Stimulated activated CD8-positive, alpha-beta memory T cell treated with anti-CD3 and anti-CD28 coated beads, Interleukin-15, amount 100 ng/mL, for 1 hour (primary cell): ENCODE measurements around the gene ZNF665.
A peak's percentile ranks its signal among the peaks of the same experiment; 100 is the strongest.
"Not testable (repeated sequence)": the region's sequence is repeated elsewhere in the genome, so short reads cannot be mapped to it uniquely, and the experiment has no call there.

Experiments
- DNase-seq: peaks from one replicate; pipeline ENCODE4 v3.0.0-alpha.2; 2020; ENCODE audit warnings: low read depth

ZNF665 gene

DNA sequence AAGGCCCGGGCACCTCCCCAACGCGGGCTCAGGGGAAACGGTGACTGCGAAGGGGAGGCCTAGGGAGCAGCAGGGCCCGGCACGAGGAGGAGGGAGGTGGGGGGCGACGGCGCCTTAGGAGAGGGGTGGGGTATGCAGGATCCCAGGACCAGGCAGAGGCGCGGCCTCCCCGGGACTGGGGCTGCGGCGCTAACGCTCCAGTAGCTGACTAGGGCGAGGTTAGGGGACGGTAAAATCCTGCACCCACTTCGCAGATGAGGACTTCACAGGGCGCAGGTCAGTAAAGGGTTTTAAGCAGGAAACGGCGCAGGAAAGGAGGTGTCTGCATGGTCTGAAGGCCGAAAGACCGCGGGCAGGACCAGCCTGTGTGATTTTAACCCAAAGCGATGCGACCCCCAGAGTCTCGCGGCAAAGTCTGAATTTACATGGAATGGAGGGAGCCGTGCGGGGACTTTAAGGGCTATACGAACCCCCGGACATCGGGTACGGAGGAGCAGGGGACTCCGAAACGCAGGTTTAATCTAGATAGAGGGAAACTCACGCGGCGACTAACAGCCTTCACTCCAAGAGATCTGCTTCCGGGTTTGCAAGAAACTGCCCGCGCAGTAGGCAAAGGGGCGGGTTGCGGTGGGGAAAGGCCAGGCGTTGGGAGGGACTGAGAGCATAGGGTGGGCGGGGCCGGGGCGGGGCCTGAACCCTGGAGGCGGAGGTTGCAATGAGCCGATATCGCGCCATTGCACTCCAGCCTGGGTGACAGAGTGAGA is at the start of gene ZNF665:
TSS of gene ZNF665 (minus strand) at position 588 of the 764 bp plus-strand sequence. CDS start 10,460 bp downstream, outside the sequence.
- DNase-seq: peak; percentile 55

DNA sequence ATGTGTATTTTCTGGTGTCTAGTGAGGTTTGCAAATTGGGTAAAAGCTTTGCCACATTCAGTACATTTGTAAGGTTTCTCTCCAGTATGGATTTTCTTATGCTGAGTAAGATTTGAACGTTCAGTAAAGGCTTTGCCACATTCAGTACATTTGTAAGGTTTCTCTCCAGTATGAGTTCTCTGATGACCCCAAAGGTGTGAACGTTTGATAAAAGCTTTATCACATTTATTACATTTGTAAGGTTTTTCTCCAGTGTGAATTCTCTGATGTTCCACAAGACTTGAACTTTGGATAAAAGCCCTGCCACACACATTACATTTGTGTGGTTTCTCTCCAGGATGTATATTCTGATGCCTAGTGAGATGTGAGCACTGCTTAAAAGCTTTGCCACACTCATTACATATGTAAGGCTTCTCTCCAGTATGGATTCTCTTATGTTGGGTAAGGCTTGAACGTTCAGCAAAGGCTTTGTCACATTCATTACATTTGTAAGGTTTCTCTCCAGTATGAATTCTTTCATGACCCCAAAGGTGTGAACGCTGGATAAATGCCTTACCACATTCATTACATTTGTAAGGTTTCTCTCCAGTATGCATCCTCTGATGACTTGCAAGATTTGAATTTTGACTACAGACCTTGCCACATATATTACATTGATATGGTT is 44.1 kb upstream of the ZNF665 start:
- DNase-seq: no peak

DNA sequence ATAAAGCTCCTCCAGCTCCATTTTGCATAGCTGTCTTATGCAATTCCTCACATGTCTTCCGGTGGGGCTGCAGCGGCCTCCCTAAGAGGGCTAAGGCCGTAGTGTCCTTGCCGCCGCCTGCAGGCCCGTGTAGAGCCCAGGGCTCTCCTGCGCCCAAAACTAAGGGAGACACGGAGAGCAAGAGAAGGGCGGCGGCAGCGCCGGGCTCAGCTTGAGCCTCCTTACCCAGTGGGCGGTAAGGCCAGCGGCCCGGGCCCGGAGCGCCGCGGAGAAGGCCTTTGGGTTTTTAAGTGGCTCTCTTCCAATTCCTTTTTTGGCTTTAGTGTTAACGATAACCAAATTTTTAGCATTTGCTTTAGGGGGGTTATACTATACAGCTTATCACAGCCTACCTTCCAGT is 31.4 kb upstream of the ZNF665 start:
- no peak for DNase-seq

DNA sequence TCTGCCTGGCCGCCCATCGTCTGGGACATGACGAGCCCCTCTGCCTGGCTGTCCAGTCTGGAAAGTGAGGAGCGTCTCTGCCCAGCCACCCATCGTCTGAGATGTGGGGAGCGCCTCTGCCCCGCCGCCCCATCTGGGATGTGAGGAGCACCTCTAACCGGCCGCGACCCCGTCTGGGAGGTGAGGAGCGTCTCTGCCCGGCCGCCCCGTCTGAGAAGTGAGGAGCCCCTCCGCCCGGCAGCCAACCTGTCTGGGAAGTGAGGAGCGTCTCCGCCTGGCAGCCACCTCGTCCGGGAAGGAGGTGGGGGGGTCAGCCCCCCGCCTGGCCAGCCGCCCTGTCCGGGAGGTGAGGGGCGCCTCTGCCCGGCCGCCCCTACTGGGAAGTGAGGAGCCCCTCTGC is 29.6 kb upstream of the ZNF665 start:
- DNase-seq: not testable (repeated sequence)

DNA sequence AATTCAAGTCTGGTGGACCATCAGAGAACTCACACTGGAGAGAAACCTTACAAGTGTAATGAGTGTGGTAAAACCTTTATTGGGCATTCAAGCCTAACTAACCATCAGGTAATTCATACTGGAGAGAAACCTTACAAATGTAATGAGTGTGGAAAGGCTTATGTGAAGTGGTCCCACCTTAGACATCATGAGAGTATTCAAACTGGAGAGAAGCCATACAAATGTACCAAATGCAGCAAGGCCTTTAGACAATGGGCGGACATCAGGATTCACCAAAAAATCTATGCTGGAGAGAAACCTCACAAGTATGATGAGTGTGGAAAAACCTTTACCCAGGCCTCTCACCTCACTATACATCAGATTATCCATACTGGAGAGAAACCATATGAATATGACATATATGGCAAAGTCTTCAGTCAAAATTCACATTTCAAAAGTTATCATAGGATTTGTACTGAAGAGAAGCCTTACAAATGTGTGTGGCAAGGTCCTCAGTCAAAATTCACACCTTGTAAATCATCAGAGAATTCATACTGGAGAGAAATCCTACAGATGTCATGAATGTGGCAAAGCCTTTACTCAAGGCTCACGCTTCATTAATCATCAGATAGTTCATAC is 19.7 kb upstream of the ZNF665 start:
- DNase-seq: no peak

DNA sequence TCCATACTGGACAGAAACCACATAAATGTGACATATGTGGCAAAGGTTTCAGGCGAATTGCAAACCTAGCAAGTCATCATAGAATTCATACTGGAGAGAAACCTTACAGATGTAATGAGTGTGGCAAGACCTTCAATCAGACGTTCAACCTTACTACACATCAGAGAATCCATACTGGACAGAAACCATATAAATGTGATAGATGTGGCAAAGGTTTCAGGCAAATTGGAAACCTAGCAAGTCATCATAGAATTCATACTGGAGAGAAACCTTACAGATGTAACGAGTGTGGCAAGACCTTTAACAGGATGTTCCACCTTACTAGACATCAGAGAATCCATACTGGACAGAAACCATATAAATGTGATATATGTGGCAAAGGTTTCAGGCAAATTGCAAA is 18.4 kb upstream of the ZNF665 start:
- not testable (repeated sequence) for DNase-seq

DNA sequence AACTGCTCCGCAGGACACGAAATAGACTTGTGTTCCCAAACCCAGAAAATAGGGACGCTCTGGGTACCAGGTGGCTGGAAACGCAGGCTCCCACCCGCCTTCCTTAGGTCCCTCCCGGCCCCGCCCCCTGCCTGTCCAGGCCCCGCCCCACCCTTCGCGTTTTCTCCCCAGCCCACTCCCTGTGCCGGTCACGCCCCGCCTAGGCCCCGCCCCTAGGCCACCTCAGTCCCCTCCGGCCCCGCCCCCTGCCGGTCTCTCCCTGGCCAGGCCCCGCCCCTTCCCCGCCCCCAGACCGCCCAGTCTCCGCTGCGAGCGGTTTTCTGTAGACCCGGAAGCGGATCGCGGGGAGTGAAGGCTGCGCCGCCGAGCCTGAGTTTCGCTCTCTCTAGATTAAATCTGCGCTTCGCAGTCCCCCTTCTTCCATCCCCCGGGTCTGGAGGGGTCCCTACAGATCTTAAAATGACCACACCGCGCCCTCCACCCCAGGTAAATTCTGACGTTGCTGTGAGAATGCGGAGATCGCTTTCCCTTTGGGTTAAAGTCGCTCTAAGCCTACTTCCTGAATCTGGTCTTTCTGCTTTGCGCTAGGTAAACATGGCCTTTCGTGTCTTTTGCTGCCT is 3.7 kb upstream of the ZNF665 start:
- peak; percentile 98 for DNase-seq

DNA sequence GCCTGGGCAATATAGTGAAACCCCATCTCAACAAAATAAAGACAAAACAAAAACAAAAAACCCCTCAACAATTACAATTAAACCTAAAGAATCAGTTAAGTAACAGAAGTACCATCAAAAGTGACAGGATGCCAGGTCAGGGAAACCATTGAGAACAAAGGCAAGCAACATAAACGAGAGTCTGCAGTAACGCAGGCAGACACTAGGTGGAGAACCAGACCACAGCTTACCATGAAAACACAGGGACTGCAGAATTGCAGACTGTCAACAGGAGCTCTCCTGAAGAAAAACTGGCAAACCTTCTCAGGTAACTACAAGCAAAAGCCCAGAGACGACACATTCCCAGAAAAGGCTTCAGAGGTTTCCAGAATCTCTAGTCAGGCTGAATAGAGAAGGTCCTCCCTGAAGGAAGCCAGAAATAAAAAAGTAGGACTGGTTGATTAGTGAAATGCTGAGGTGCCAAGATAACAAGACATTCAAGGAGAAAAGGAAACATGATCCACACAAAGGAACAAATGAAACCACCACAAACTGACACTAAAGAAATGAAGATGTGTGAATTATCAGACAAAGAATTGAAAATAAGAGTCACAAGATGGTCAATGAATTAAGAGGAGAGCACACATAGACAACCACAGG is 2.2 kb upstream of the ZNF665 start:
- DNase-seq: peak; percentile 60

DNA sequence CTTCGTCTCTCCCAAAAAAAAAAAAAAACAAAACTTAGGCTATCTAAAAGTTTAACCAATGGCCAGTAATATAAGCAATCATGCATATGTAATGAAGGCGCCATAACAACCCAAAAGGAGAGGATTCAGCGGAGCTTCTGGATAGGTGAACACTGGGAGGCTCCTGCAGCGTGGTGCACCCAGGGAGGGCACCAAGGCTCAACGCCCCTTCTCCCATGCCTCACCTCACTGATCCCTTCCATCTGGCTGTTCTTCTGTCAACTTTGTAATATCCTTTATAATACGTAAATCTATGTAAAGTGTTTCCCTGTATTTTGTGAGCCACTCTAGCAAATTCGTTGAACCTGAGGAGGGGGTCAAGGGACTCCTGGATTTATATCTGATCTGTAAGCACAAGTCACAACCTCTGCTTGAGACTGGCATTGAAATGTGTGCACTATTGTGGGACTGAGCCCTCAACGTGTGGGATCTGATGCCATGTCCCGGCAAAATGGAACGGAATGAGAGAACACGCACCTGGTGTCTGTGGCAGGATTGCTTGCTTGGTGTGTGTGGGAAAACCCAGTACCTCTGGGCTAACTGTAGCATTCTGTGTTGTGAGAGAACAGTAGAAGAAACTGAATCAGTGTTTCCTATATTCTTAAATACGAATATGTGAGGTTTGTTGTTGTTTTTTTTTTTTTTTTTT is 521 bp upstream of the ZNF665 start:
- DNase-seq: no peak

DNA sequence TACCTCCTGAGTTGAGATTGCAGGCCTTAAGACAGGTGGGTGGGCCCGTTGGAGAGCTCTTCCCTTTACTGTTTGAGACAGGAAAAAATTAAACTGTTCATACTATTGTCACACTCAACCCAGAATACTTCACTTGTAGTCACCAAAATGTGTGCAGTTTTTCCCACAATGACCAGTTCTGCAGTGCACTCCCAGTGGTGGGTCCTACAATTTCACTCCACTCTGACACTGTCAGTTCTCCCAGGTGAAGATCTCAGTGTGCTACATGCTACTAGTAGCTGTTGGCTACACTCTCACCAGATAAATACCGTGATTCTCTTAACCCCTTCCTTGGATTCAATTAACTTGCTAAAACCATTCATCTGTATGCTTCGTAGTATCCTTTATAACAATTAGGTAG is 2.9 kb downstream of the ZNF665 start:
- DNase-seq: no peak

DNA sequence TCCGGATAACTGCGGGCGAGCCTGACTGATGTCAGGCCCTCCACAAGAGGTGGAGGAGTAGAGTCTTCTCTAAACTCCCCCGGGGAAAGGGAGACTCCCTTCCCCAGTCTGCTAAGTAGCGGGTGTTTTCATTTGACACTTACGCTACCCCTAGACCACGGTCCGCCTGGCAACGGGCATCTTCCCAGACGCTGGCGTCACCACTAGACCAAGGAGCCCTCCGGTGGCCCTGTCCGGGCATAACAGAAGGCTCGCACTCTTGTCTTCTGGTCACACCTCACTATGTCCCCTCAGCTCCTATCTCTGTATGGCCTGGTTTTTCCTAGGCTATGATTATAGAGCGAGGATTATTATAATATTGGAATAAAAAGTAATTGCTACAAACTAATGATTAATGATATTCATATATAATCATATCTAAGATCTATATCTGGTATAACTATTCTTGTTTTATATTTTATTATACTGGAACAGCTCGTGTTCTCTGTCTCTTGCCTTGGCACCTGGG is 3.4 kb downstream of the ZNF665 start:
- not testable (repeated sequence) for DNase-seq

DNA sequence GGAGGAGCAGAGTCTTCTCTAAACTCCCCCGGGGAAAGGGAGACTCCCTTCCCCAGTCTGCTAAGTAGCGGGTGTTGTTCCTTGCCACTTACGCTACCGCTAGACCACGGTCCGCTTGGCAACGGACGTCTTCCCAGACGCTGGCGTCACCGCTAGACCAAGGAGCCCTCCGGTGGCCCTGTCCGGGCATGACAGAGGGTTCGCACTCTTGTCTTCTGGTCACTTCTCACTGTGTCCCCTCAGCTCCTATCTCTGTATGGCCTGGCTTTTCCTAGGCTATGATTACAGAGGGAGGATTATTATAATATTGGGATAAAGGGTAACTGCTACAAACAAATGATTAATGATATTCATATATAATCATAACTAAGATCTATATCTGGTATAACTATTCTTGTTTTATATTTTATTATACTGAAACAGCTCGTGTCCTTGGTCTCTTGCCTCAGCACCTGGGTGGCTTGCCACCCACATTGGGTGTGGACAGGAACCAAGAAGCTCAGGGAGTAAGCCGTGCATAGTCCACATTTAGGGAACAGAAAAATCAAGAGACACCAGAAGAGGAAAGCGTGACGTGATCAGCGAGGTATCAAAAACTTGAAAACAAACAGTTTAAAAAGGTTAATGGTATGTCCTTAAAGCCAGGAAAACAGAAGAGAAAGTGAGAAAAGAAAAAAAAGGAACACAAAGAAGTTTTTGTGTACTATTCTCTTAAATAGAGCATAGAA is 7.8 kb downstream of the ZNF665 start:
- DNase-seq: not testable (repeated sequence)

DNA sequence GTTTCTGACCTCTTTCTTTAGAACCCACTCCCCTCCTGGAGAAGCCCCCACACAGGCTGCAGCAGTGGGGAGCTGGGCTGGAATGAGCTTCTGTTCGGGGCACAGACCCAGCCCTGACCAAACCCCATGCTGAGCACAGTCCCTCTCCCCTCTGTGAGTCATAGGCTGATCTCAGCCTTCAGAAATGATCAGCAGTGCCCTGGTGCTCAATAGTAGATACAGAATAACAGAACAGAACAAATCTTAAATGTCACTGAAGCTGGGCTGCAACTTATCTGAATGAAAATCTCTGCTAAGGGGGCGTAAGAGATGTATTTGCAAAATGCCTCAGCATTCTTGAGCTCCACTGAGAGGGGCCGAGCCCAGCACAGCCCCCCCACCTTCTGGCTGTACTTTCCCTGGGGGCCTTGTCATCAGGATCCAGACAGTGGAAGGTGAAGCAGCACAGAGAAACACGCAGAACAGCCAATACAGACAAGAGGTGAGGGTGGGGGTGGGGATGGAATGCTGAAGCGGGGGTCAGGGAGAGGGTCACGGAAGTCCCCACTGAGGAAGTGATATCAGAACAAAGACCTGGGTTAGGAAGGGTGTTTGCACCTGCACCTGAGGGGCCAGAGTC is 9.9 kb downstream of the ZNF665 start:
- no peak for DNase-seq

DNA sequence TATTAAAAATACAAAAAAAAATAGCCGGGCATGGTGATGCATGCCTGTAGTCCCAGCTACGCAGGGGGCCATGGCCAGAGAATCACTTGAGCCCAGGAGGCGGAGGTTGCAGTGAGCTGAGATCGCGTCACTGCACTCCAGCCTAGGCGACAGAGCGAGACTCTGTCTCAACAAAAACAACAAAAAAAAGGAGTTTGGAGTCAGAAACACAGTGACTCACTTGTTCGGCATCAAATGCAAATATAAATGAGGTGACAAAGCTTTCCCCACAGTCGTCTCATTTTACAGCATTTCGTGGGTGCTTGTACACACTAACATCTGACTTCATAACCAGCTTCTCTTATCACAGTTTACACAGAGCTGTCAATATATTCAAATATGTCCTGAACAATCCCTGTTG is 11.0 kb downstream of the ZNF665 start:
- DNase-seq: no peak

DNA sequence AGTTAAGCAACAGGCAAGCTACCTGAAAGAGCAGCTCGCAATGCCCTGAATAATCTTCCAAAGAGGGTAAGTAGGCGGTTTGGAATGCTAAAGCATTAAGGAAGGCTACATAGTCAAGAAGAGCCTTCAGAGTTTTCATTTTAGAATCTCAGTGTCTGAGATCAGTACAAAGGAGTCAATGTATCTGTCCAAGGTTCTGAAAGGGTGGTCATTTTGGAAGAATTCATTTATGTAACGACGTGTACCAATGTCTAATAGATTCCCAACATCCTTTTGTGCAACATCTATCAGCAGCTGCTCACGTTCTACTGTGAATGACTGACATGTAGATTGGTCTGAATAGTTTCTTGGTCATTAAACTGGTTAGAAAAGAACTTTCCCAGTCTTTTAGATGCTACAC is 15.2 kb downstream of the ZNF665 start:
- DNase-seq: no peak

DNA sequence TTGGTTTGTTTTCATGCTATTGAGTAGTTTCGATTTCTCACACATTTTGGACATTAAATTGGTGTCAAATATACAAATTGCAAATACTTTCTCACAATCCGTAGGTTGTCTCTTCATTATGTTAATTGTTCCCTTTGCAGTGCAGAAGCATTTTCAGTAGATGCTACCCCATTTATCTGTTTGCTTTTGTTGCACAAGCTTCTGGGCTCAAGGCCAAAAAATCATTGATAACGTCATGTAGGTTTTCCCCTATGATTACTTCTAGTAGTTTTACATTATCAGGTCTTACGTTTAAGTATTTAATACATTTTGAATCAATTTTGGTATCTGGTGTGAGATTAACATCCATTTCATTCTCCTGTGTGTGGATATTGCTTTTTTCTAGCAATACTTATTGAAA is 20.3 kb downstream of the ZNF665 start:
- no peak for DNase-seq

DNA sequence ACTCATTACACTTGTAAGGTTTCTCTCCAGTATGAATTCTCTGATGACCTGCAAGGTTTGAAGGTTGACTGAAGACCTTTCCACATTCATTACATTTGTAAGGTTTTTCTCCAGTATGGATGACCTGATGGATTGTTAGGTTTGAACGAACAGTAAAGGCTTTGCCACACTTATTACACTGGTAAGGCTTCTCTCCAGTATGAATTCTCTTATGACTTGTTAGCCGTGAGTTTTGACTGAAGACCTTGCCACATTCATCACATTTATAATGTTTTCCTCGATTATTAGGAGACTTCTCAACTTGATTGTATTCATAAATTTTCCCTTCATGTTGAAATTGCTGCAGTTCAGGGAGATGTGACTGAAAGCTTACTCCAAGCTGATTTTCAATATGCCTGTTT is 27.5 kb downstream of the ZNF665 start:
- DNase-seq: no peak

DNA sequence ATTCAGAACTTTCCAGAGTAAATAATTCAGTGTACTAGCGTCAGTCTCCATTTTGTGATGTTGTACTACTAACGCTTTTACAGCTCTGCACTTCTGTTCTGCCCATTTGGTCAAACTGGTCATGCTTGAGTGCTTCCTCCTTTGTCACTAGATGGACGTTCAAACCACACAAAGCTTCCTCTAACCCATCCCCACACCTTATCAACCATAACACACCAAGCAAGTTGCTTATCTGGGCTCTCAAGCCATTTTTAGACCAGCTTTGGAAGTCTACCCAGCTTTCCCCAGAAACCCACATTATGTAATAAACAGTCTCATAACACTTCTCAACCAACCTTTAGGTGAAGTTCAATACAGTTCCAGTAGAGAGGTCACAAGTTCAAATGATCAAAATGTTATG is 32.0 kb downstream of the ZNF665 start:
- DNase-seq: no peak

DNA sequence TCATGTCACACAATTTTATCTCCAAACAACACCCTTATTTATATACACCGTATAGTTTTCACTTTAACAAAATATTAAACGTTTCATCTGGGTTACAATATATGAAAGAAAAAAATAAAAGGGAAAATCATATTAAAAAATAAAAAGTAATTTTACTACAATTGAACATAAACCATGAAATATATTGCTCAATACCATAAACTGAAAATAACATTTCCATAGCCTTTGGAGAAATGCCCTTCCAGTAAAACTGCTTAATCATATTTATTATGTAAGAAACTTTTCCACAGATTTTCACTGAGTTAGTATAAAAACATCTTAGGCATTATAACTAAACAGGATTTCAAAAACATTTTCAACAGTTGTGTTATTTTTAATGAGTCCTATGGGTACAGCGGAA is 32.8 kb downstream of the ZNF665 start:
- no peak for DNase-seq

DNA sequence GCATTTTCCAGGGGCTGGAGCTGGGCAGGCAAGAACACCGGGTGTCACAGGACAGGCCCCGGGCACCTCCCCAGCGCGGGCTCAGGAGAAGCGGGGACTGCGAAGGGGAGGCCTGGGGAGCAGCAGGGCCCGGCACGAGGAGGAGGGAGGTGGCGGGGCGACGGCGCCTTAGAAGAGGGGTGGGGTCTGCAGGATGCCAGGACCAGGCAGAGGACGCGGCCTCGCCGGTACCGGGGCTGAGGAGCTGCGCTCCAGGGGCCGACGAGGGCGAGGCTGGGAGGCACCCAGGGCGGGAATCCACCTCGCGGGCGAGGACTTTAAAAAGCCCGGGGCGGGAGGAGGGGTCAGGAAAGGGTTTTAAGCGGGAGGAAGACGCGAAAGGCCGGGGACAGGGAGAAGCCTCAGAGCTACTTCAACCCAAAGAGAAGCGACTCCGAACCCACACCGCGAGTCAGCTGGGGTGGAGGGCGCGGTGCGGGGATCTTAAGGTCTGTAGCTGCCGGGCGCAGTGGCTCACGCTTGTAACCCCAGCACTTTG is 35.0 kb downstream of the ZNF665 start:
- peak; percentile 1 for DNase-seq
